ENCODE results near the gene UGP2. TPM values are rescaled to one million over a fixed set of nuclear protein-coding genes. Genes with fewer than 3 reads are reported as not detected.

Gene UGP2
- polyA plus RNA-seq, 2 donors = 75.3 to 79.9 TPM

DNA sequence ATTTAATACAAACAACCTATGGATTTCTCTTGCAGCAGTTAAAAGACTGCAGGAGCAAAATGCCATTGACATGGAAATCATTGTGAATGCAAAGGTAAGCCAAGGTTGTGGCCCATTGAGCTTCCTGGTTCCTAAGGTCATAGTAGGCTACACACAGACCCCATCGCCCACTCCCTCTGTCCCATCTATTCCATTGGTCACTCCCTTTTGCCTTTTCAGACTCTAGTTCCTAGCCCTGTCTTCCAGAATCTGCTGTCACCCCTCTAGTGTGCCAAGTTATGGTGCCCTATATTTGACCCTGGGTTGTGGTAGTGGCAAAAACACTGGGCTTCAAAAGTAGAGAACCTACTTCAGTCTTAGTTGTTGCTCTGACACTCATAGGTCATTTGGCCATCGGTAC, 44.7 kb downstream of the UGP2 start:
- H3K36me3 ChIP-seq (ENCODE audit: control insufficient read depth in 2 of 2, insufficient read depth in 2 of 2, low read length in 1 of 2) = peaks cover 13 to 16% of the 10 kb centered on the region in 2 donors
- H3K27ac ChIP-seq (ENCODE audit: low read depth in 2 of 2, low read length in 1 of 2) = no peak overlapping the region
- H3K9me3 ChIP-seq (ENCODE audit: control insufficient read depth in 2 of 2, insufficient read depth in 1 of 2, low read depth in 1 of 2, low read length in 1 of 2) = no peaks in the 10 kb centered on the region
- 96 to 97% methylated on average over 2 of the region's 2 CpGs for WGBS, 2 donors
- H3K27me3 ChIP-seq (ENCODE audit: control insufficient read depth in 1 of 2, insufficient read depth in 2 of 2, low read length in 2 of 2) = no peaks in the 10 kb centered on the region
- H3K4me1 ChIP-seq (ENCODE audit: control insufficient read depth in 2 of 2, insufficient read depth in 2 of 2, low read length in 1 of 2) = no peaks in the 10 kb centered on the region
- no peak overlapping the region for H3K4me3 ChIP-seq (ENCODE audit: low read depth in 1 of 2, low read length in 2 of 2)

DNA sequence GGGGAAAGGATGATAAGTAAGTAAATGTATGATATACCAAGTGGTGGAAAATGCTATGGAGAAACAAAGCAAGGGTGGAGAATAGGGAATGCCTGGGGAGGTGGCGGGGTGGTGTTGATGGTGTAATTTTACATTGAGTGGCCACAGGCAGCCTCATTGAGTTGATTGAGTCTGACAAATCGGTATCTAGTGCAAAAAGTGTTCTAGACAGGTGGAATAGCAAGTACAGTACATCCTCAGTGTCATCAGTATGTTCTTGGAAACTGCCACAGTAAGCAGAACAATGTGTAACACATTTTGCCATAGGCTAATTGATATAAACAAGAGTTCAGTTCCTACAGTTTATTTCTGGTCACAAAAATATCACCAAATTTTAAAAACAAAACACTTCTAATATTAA, 46.4 kb downstream of the UGP2 start:
- Histone ChIP-seq H3K27me3 (ENCODE audit: control insufficient read depth in 1 of 2, insufficient read depth in 2 of 2, low read length in 2 of 2) (no peaks in the 10 kb centered on the region), H3K4me3 (ENCODE audit: low read depth in 1 of 2, low read length in 2 of 2) (no peak overlapping the region), H3K9me3 (ENCODE audit: control insufficient read depth in 2 of 2, insufficient read depth in 1 of 2, low read depth in 1 of 2, low read length in 1 of 2) (no peaks in the 10 kb centered on the region), H3K4me1 (ENCODE audit: control insufficient read depth in 2 of 2, insufficient read depth in 2 of 2, low read length in 1 of 2) (no peaks in the 10 kb centered on the region), H3K27ac (ENCODE audit: low read depth in 2 of 2, low read length in 1 of 2) (no peak overlapping the region), H3K36me3 (ENCODE audit: control insufficient read depth in 2 of 2, insufficient read depth in 2 of 2, low read length in 1 of 2) (peaks cover 13 to 14% of the 10 kb centered on the region in 2 donors)
- 93 to 94% methylated on average over 2 of the region's 2 CpGs for WGBS, 2 donors

DNA sequence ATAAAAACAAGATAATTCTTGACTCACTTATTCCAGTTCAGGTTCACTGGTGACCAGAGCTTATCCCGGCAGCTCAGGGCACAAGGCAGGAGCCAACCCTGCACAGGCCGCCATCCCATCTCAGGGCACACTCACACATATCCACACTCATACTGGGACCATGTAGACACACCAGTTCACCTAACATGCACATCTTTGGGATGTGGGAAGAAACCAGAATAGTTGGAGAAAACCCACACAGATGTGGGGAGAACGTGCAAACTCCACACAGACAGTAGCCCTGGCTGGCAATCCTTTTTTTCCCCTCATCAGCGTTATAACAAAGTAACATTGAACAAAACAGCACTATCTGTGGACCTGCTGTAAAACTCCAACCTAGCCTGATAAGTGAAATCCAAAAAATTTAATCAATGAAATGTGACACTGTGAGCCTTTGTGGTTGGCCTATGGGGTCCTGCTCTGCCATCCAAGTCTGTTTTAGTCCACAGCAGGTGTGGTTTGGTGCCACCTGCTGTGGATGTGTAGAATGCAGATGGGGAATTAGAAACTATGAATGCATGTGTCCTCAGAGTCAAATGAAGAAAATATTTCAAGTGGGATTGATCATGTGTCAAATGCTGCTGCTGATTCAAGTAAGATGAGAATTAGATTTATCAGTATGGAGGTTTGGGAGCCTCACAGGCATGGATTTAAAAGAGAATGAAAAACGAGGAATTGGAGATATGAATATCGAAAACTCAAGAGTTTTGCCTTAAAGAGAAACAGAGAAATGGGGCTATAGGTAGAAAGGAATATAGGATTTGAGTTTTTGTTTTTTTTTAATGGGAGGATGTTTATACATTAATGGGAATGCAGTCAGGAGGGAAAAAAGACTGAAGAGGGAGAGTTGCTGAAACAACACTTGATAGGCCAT, 47.0 kb downstream of the UGP2 start:
- H3K27ac ChIP-seq (ENCODE audit: low read depth in 2 of 2, low read length in 1 of 2) = no peak overlapping the region

DNA sequence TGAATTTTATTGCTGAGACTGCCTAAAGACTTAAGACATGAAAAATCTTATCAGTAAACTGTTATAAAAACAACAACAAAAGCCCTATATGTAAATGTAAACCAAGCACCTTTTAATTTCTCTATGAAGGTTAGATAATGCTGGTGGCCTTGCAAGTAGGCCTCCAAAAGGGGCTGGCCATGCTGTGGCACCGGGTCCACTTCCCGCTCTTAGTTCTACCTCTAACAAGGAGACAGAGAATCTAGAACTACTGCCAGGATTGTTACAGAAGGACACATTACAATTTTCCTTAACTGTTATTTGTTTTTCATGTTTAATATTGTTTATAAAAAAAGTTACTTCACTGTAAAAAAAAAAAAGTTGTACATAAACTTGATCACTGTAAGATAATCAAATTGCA, 49.0 kb downstream of the UGP2 start:
- Histone ChIP-seq H3K27ac (ENCODE audit: low read depth in 2 of 2, low read length in 1 of 2) (no peak overlapping the region), H3K27me3 (ENCODE audit: control insufficient read depth in 1 of 2, insufficient read depth in 2 of 2, low read length in 2 of 2) (no peaks in the 10 kb centered on the region), H3K4me3 (ENCODE audit: low read depth in 1 of 2, low read length in 2 of 2) (no peak overlapping the region), H3K4me1 (ENCODE audit: control insufficient read depth in 2 of 2, insufficient read depth in 2 of 2, low read length in 1 of 2) (no peaks in the 10 kb centered on the region), H3K36me3 (ENCODE audit: control insufficient read depth in 2 of 2, insufficient read depth in 2 of 2, low read length in 1 of 2) (peaks cover 10 to 12% of the 10 kb centered on the region in 2 donors), H3K9me3 (ENCODE audit: control insufficient read depth in 2 of 2, insufficient read depth in 1 of 2, low read depth in 1 of 2, low read length in 1 of 2) (no peaks in the 10 kb centered on the region)
- 91 to 94% methylated on average over 2 of the region's 2 CpGs for WGBS, 2 donors

More for the DNA sequence above, 47.0 kb downstream of the UGP2 start:
- H3K4me1 ChIP-seq (ENCODE audit: control insufficient read depth in 2 of 2, insufficient read depth in 2 of 2, low read length in 1 of 2) = no peaks in the 10 kb centered on the region
- H3K4me3 ChIP-seq (ENCODE audit: low read depth in 1 of 2, low read length in 2 of 2) = no peak overlapping the region
- peaks cover 10 to 12% of the 10 kb centered on the region in 2 donors for H3K36me3 ChIP-seq (ENCODE audit: control insufficient read depth in 2 of 2, insufficient read depth in 2 of 2, low read length in 1 of 2)
- 88 to 90% methylated on average over 6 of the region's 6 CpGs for WGBS, 2 donors
- H3K9me3 ChIP-seq (ENCODE audit: control insufficient read depth in 2 of 2, insufficient read depth in 1 of 2, low read depth in 1 of 2, low read length in 1 of 2) = no peaks in the 10 kb centered on the region
- no peaks in the 10 kb centered on the region for H3K27me3 ChIP-seq (ENCODE audit: control insufficient read depth in 1 of 2, insufficient read depth in 2 of 2, low read length in 2 of 2)

DNA sequence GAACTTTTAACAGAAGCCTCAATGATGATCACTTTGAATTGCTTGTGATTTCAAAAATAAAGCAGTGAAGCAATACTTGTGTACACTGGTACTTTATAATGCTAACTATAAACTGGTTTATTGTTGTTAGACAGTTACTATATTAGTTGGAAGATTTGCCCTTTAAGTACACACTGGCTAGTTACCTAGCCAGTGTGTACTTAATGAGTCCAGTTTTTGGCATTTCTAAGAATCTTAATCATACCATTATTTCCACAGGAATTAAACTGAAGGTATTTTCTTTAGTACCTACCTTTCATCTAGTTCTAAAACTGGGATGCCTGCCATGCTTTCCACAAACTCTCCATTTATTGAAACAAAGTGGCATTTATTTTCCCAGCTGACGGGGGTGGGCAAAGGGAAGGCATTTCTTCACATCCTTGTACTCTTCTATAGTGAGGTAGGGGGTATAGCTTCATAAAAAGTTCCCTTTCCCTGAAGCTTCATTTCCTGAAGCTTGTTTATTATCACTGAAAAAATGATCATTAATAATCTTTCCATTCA, 49.9 kb downstream of the UGP2 start:
- Histone ChIP-seq H3K9me3 (ENCODE audit: control insufficient read depth in 2 of 2, insufficient read depth in 1 of 2, low read depth in 1 of 2, low read length in 1 of 2) (no peaks in the 10 kb centered on the region), H3K4me3 (ENCODE audit: low read depth in 1 of 2, low read length in 2 of 2) (no peak overlapping the region), H3K4me1 (ENCODE audit: control insufficient read depth in 2 of 2, insufficient read depth in 2 of 2, low read length in 1 of 2) (no peaks in the 10 kb centered on the region), H3K36me3 (ENCODE audit: control insufficient read depth in 2 of 2, insufficient read depth in 2 of 2, low read length in 1 of 2) (peaks cover 6 to 8% of the 10 kb centered on the region in 2 donors), H3K27ac (ENCODE audit: low read depth in 2 of 2, low read length in 1 of 2) (no peak overlapping the region), H3K27me3 (ENCODE audit: control insufficient read depth in 1 of 2, insufficient read depth in 2 of 2, low read length in 2 of 2) (no peaks in the 10 kb centered on the region)
- WGBS, 2 donors = 70 to 76% methylated on average over 1 of the region's 1 CpG

DNA sequence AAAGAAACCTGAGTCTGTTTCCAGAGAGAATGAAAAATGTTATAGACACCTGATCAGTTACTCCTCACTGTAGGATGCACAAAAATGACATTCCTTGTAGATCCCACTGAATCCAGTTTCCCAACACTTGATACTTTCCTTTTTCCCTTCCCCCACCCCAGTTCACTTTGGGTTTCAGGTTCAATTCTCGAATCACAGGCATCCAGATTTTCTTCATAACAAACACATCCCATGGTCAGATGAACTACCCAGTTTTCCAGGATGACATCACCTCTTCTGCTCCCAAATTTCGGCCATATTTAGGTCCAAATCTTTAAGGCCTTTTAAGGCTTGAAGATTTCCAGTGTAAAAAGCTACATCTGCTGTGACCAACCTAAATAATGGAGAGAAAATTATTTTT, 51.5 kb downstream of the UGP2 start:
- Histone ChIP-seq H3K27me3 (ENCODE audit: control insufficient read depth in 1 of 2, insufficient read depth in 2 of 2, low read length in 2 of 2) (no peaks in the 10 kb centered on the region), H3K9me3 (ENCODE audit: control insufficient read depth in 2 of 2, insufficient read depth in 1 of 2, low read depth in 1 of 2, low read length in 1 of 2) (no peaks in the 10 kb centered on the region), H3K36me3 (ENCODE audit: control insufficient read depth in 2 of 2, insufficient read depth in 2 of 2, low read length in 1 of 2) (peaks cover 4 to 7% of the 10 kb centered on the region in 2 donors), H3K4me1 (ENCODE audit: control insufficient read depth in 2 of 2, insufficient read depth in 2 of 2, low read length in 1 of 2) (no peaks in the 10 kb centered on the region), H3K4me3 (ENCODE audit: low read depth in 1 of 2, low read length in 2 of 2) (no peak overlapping the region), H3K27ac (ENCODE audit: low read depth in 2 of 2, low read length in 1 of 2) (no peak overlapping the region)
- 70 to 73% methylated on average over 2 of the region's 2 CpGs for WGBS, 2 donors

DNA sequence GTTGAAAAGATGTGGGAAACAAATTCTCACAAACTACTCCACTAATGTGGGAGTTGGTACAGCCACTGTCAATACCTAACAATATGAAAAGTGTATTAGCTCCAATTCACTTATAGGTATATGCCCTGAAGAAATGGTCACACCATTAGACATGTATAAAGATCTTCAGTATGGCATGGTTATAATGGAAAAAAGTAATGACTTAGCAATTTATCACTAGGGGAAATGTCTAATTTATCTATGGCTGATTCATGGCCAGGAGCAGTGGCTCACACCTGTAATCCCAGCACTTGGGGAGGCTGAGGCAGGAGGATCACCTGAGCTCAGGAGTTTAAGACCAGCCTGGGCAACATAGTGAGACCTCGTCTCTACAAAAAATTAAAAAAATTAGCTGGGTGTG, 52.5 kb downstream of the UGP2 start:
- Histone ChIP-seq H3K4me3 (ENCODE audit: low read depth in 1 of 2, low read length in 2 of 2) (no peak overlapping the region), H3K27ac (ENCODE audit: low read depth in 2 of 2, low read length in 1 of 2) (no peak overlapping the region), H3K36me3 (ENCODE audit: control insufficient read depth in 2 of 2, insufficient read depth in 2 of 2, low read length in 1 of 2) (peaks cover 0 to 4% of the 10 kb centered on the region in 2 donors), H3K4me1 (ENCODE audit: control insufficient read depth in 2 of 2, insufficient read depth in 2 of 2, low read length in 1 of 2) (no peaks in the 10 kb centered on the region), H3K9me3 (ENCODE audit: control insufficient read depth in 2 of 2, insufficient read depth in 1 of 2, low read depth in 1 of 2, low read length in 1 of 2) (no peaks in the 10 kb centered on the region), H3K27me3 (ENCODE audit: control insufficient read depth in 1 of 2, insufficient read depth in 2 of 2, low read length in 2 of 2) (no peaks in the 10 kb centered on the region)
- 88 to 93% methylated on average over 1 of the region's 1 CpG for WGBS, 2 donors

DNA sequence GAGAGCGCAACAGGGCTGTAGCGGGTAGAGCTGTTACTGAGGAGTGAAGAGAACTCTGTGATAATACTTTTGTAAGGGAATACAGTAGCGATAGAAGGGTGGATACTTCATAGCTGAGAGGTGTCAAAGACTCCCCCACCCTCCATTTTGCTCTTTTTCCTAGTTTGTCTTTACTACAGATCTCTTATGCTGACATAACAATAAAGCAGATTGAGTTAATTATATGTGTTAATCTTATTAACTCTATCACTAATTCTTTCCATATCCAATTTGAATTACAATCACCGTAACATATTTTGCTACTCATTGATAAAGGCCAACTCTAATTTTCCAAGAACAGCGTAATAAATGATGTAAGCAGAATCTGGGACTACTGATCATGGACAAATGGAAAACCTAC, 57.1 kb downstream of the UGP2 start:
- Histone ChIP-seq H3K4me3 (ENCODE audit: low read depth in 1 of 2, low read length in 2 of 2) (no peak overlapping the region), H3K36me3 (ENCODE audit: control insufficient read depth in 2 of 2, insufficient read depth in 2 of 2, low read length in 1 of 2) (peaks cover 0 to 4% of the 10 kb centered on the region in 2 donors), H3K9me3 (ENCODE audit: control insufficient read depth in 2 of 2, insufficient read depth in 1 of 2, low read depth in 1 of 2, low read length in 1 of 2) (no peaks in the 10 kb centered on the region), H3K27ac (ENCODE audit: low read depth in 2 of 2, low read length in 1 of 2) (no peak overlapping the region), H3K27me3 (ENCODE audit: control insufficient read depth in 1 of 2, insufficient read depth in 2 of 2, low read length in 2 of 2) (no peaks in the 10 kb centered on the region), H3K4me1 (ENCODE audit: control insufficient read depth in 2 of 2, insufficient read depth in 2 of 2, low read length in 1 of 2) (no peaks in the 10 kb centered on the region)
- WGBS, 2 donors = 89 to 98% methylated on average over 5 of the region's 5 CpGs

DNA sequence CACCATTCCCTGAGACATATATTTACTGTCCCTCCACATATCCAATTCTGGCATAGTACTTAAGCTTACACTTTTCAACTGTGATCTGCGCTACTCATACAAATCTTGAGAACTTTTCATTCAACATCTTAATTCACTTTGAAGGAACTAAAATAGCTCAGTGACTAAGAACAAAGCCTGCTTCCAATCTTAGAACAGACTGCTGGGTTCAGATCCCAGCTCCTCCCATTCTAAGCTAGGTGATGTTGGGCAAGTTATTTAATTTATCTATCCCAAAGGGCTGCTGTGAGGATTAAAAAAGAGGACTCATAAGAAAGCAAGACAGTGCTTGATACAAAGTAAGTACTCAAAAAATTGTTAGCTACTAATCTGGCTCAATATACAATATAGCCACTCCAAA, 57.9 kb downstream of the UGP2 start:
- no peak overlapping the region for H3K4me3 ChIP-seq (ENCODE audit: low read depth in 1 of 2, low read length in 2 of 2)
- peaks cover 0 to 4% of the 10 kb centered on the region in 2 donors for H3K36me3 ChIP-seq (ENCODE audit: control insufficient read depth in 2 of 2, insufficient read depth in 2 of 2, low read length in 1 of 2)
- H3K27me3 ChIP-seq (ENCODE audit: control insufficient read depth in 1 of 2, insufficient read depth in 2 of 2, low read length in 2 of 2) = no peaks in the 10 kb centered on the region
- no peaks in the 10 kb centered on the region for H3K4me1 ChIP-seq (ENCODE audit: control insufficient read depth in 2 of 2, insufficient read depth in 2 of 2, low read length in 1 of 2)
- H3K9me3 ChIP-seq (ENCODE audit: control insufficient read depth in 2 of 2, insufficient read depth in 1 of 2, low read depth in 1 of 2, low read length in 1 of 2) = no peaks in the 10 kb centered on the region
- WGBS, 2 donors = 87 to 94% methylated on average over 1 of the region's 1 CpG
- H3K27ac ChIP-seq (ENCODE audit: low read depth in 2 of 2, low read length in 1 of 2) = no peak overlapping the region

DNA sequence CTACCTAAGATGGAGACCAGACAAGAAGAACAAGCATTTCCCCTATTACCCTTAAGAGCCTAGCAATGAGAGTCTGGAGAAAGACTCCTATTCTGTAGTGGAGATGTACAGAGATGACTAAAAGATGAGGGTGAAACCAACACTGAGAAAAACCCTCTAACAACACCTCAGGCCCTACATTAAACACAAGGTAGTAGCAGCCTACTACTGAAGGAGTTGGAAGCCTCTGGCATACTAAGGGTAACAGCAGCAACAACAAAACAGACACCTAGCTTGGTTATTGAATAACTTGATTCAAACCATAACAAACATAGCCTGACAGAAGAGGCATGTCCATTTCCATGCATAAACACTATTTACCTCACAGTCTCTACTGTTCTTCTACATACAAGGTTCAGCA, 60.5 kb downstream of the UGP2 start:
- H3K4me1 ChIP-seq (ENCODE audit: control insufficient read depth in 2 of 2, insufficient read depth in 2 of 2, low read length in 1 of 2) = no peaks in the 10 kb centered on the region
- peaks cover 0 to 4% of the 10 kb centered on the region in 2 donors for H3K36me3 ChIP-seq (ENCODE audit: control insufficient read depth in 2 of 2, insufficient read depth in 2 of 2, low read length in 1 of 2)
- H3K27me3 ChIP-seq (ENCODE audit: control insufficient read depth in 1 of 2, insufficient read depth in 2 of 2, low read length in 2 of 2) = no peaks in the 10 kb centered on the region
- H3K27ac ChIP-seq (ENCODE audit: low read depth in 2 of 2, low read length in 1 of 2) = no peak overlapping the region
- H3K9me3 ChIP-seq (ENCODE audit: control insufficient read depth in 2 of 2, insufficient read depth in 1 of 2, low read depth in 1 of 2, low read length in 1 of 2) = no peaks in the 10 kb centered on the region
- H3K4me3 ChIP-seq (ENCODE audit: low read depth in 1 of 2, low read length in 2 of 2) = no peak overlapping the region

Measured in esophagus (tissue), 2 donors.